ENCODE measurements around the gene SPRR3. TPM values are rescaled to one million over a fixed set of nuclear protein-coding genes. Genes with fewer than 3 reads are reported as not detected.
A peak's percentile ranks its signal among the peaks of the same experiment; 100 is the strongest.

SPRR3 gene
- total RNA-seq, 1 experiment from 2014 or later: 0.57 TPM

DNA sequence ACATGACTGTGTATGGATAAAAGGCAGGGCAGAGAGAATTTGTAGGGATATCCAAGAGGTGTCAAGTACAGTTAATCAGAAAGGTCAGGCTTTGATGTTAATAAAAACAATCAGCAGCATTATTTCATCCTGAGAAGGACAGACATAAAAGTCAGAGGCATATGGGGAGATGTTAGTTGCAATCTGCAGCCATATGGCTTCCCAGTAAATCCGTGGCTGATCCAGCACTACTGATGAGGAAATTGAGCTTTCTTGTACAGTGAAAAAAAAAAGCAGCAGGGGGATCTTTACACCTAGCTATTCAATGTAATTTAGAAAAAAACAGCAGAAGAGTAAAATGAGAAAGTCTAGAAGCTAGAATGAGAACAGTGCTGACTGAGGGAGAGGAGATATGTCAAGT lies 27.2 kb downstream of the SPRR3 start:
- Histone ChIP-seq H3K9me2 (ENCODE audit: insufficient read depth) (0 out of 2 replicates have a peak, but pooled peaks cover 5% of the 10 kb centered on the region), H3K79me2 (ENCODE audit: low read depth) (no peaks in the 10 kb centered on the region), H3K9me3 (ENCODE audit: insufficient read depth, low read depth) (no peaks in the 10 kb centered on the region), H3K4me2 (no peak overlapping the region), H3K27ac (no peak overlapping the region), H3K4me1 (replicated peaks; ENCODE audit: insufficient read depth) (peaks cover 36% of the 10 kb centered on the region), H4K20me1 (ENCODE audit: insufficient read depth) (no peaks in the 10 kb centered on the region), H2AFZ (no peak overlapping the region), H3K27me3 (ENCODE audit: insufficient read depth, low read depth) (no peaks in the 10 kb centered on the region), H3K36me3 (ENCODE audit: low read depth) (no peaks in the 10 kb centered on the region), H3K4me3 (no peak overlapping the region), H3F3A (ENCODE audit: insufficient read depth, low read depth) (peaks cover 11% of the 10 kb centered on the region; the same call in 1 of the 2 replicates)
- DNase-seq: no peak
- intact Hi-C loops (cut with micrococcal nuclease; ENCODE audit: unreplicated experiment): no loop called here
- TF ChIP-seq EZH2 (IDR thresholded peaks at IDR 0.05; ENCODE audit: low read depth): no peak
- TF ChIP-seq, protein P1, sequence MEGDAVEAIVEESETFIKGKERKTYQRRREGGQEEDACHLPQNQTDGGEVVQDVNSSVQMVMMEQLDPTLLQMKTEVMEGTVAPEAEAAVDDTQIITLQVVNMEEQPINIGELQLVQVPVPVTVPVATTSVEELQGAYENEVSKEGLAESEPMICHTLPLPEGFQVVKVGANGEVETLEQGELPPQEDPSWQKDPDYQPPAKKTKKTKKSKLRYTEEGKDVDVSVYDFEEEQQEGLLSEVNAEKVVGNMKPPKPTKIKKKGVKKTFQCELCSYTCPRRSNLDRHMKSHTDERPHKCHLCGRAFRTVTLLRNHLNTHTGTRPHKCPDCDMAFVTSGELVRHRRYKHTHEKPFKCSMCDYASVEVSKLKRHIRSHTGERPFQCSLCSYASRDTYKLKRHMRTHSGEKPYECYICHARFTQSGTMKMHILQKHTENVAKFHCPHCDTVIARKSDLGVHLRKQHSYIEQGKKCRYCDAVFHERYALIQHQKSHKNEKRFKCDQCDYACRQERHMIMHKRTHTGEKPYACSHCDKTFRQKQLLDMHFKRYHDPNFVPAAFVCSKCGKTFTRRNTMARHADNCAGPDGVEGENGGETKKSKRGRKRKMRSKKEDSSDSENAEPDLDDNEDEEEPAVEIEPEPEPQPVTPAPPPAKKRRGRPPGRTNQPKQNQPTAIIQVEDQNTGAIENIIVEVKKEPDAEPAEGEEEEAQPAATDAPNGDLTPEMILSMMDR (conservative IDR thresholded peaks at IDR 0.05): no peak
- ChIA-PET POLR2A (ENCODE audit: unreplicated experiment) (no interaction called here), CTCF (no interaction called here)
- BruUV-seq (replicated peaks): no TSS peak

- no peaks in the 10 kb centered on the region for H3K36me3 ChIP-seq (ENCODE audit: low read depth)
- ChIA-PET POLR2A (ENCODE audit: unreplicated experiment) (no interaction called here), CTCF (no interaction called here)
- peaks cover 37% of the 10 kb centered on the region for H3K4me1 ChIP-seq (replicated peaks; ENCODE audit: insufficient read depth)
- H3K9me2 ChIP-seq (ENCODE audit: insufficient read depth): no peaks in the 10 kb centered on the region
- no peaks in the 10 kb centered on the region for H3K79me2 ChIP-seq (ENCODE audit: low read depth)
- peaks cover 11% of the 10 kb centered on the region; the same call in 1 of the 2 replicates for H3F3A ChIP-seq (ENCODE audit: insufficient read depth, low read depth)
- no peak within 1 kb of the TSS for H3K27ac ChIP-seq
- no peak for TF ChIP-seq EZH2 (IDR thresholded peaks at IDR 0.05; ENCODE audit: low read depth)
- TF ChIP-seq, protein P1 (conservative IDR thresholded peaks at IDR 0.05): no peak
- H3K4me2 ChIP-seq: 0 out of 2 replicates have a peak within 1 kb of the TSS, but pooled peaks have one; percentile 10
- H4K20me1 ChIP-seq (ENCODE audit: insufficient read depth): no peaks in the 10 kb centered on the region
- no peak within 1 kb of the TSS for H2AFZ ChIP-seq
- peak; percentile 38 to 91 for DNase-seq
- no peaks in the 10 kb centered on the region for H3K27me3 ChIP-seq (ENCODE audit: insufficient read depth, low read depth)
- no peaks in the 10 kb centered on the region for H3K9me3 ChIP-seq (ENCODE audit: insufficient read depth, low read depth)
- intact Hi-C loops (cut with micrococcal nuclease; ENCODE audit: unreplicated experiment): loop anchor here (5.0 kb wide), 1 partner anchor 79 kb away; no protein-coding TSS in a partner anchor
- H3K4me3 ChIP-seq: no peak within 1 kb of the TSS
- no TSS peak for BruUV-seq (replicated peaks)
These were observed 29.3 kb downstream of the SPRR3 start, which contains the start of gene SPRR1B for GRCh38 chr1:153030895-153031294. SPRR1B (plus strand) TSS chr1:153031203; CDS start chr1:153032346, 1,143 bp downstream.

DNA sequence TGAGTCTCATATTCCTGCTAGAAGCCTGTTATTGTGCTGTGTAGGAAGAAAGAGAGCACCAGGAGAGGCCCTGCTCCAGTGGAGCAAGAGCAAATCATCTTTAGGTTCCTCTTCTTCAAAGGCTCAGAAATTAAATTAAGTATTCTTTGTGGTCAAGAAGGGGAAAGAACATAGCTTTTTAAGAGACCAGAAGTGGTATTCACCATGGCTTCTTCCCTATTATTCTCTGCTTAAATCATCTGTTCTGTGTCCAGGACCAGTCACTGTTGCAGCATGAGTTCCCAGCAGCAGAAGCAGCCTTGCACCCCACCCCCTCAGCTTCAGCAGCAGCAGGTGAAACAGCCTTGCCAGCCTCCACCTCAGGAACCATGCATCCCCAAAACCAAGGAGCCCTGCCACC lies 30.5 kb downstream of the SPRR3 start:
- Histone ChIP-seq H3F3A (ENCODE audit: insufficient read depth, low read depth) (peaks cover 11% of the 10 kb centered on the region; the same call in 1 of the 2 replicates), H3K9me2 (ENCODE audit: insufficient read depth) (no peaks in the 10 kb centered on the region), H3K27me3 (ENCODE audit: insufficient read depth, low read depth) (no peaks in the 10 kb centered on the region), H3K9me3 (ENCODE audit: insufficient read depth, low read depth) (no peaks in the 10 kb centered on the region), H3K4me3 (no peak overlapping the region), H3K79me2 (ENCODE audit: low read depth) (no peaks in the 10 kb centered on the region), H4K20me1 (ENCODE audit: insufficient read depth) (no peaks in the 10 kb centered on the region), H3K4me2 (no peak overlapping the region), H3K36me3 (ENCODE audit: low read depth) (no peaks in the 10 kb centered on the region), H3K27ac (no peak overlapping the region), H3K4me1 (replicated peaks; ENCODE audit: insufficient read depth) (peaks cover 37% of the 10 kb centered on the region), H2AFZ (no peak overlapping the region)
- DNase-seq: no peak
- TF ChIP-seq, protein P1 (conservative IDR thresholded peaks at IDR 0.05): no peak
- TF ChIP-seq EZH2 (IDR thresholded peaks at IDR 0.05; ENCODE audit: low read depth): no peak
- intact Hi-C loops (cut with micrococcal nuclease; ENCODE audit: unreplicated experiment): loop anchor here (2.0 to 5.0 kb wide), 3 partner anchors 80 to 161 kb away; no protein-coding TSS in a partner anchor
- POLR2A ChIA-PET (ENCODE audit: unreplicated experiment): no interaction called here
- CTCF ChIA-PET: interaction anchor here (0.8 to 1.3 kb wide), 2 partner anchors 105 to 161 kb away, joined by 4 read pairs; no protein-coding TSS in a partner anchor
- BruUV-seq (replicated peaks): no TSS peak

Data from PC-9 (cell line).